Measurements from ENCODE around the gene CCNA2.

Gene CCNA2

GRCh38 chr4:121786221-121786620, 37.5 kb downstream of the CCNA2 start:
- DNase-seq (ENCODE audit: low read depth, low spot score): no peak
- Histone ChIP-seq H3K4me1 (ENCODE audit: insufficient read depth, insufficient read length) (no peaks in the 10 kb centered on the region), H3K9me3 (ENCODE audit: insufficient read depth, low read length) (no peaks in the 10 kb centered on the region), H3K9ac (ENCODE audit: insufficient read length, low read depth) (no peak overlapping the region), H3K36me3 (ENCODE audit: insufficient read depth, insufficient read length, low read length) (no peaks in the 10 kb centered on the region), H3K27me3 (ENCODE audit: insufficient read depth, insufficient read length) (no peaks in the 10 kb centered on the region), H3K4me3 (ENCODE audit: insufficient read length, low read depth) (no peak overlapping the region)
- TF ChIP-seq SUZ12 (IDR thresholded peaks at IDR 0.05; ENCODE audit: extremely low read depth, insufficient read depth, insufficient read length): no peak
- no peak for TF ChIP-seq YY1 (IDR thresholded peaks at IDR 0.05; ENCODE audit: insufficient read depth, insufficient read length)

DNA sequence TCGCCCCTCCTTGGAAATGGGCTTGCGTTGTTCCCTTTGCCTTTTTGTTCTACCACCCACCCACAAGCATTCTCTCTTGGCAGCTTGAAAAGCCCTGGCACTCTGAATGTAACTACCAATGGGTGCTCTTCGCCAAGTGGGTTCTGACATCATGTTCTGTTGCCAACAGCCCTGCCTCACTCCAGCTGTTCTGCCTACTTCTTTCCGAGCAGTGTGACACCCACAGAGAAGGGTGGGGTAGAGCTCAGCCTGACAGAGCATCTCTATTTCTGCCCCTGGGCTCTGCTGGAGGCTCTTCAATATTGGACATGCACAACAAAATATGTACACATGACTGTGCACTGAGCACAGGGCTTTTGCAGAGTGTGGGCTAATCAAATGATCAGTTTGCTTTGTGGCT, 38.2 kb downstream of the CCNA2 start:
- no peak for DNase-seq (ENCODE audit: low read depth, low spot score)
- TF ChIP-seq YY1 (IDR thresholded peaks at IDR 0.05; ENCODE audit: insufficient read depth, insufficient read length) (no peak), ZNF274 (IDR thresholded peaks at IDR 0.05; ENCODE audit: low read depth, low read length) (no peak), SUZ12 (IDR thresholded peaks at IDR 0.05; ENCODE audit: extremely low read depth, insufficient read depth, insufficient read length) (no peak)
- no peaks in the 10 kb centered on the region for H3K9me3 ChIP-seq (ENCODE audit: insufficient read depth, low read length)
- H3K36me3 ChIP-seq (ENCODE audit: insufficient read depth, insufficient read length, low read length): no peaks in the 10 kb centered on the region
- no peaks in the 10 kb centered on the region for H3K4me1 ChIP-seq (ENCODE audit: insufficient read depth, insufficient read length)
- H3K27me3 ChIP-seq (ENCODE audit: insufficient read depth, insufficient read length): no peaks in the 10 kb centered on the region
- no peak overlapping the region for H3K9ac ChIP-seq (ENCODE audit: insufficient read length, low read depth)
- no peak overlapping the region for H3K4me3 ChIP-seq (ENCODE audit: insufficient read length, low read depth)

GRCh38 chr4:121784975-121785374, 38.7 kb downstream of the CCNA2 start:
- H3K9me3 ChIP-seq (ENCODE audit: insufficient read depth, low read length): no peaks in the 10 kb centered on the region
- H3K4me3 ChIP-seq (ENCODE audit: insufficient read length, low read depth): no peak overlapping the region
- no peaks in the 10 kb centered on the region for H3K4me1 ChIP-seq (ENCODE audit: insufficient read depth, insufficient read length)
- H3K36me3 ChIP-seq (ENCODE audit: insufficient read depth, insufficient read length, low read length): no peaks in the 10 kb centered on the region
- H3K27me3 ChIP-seq (ENCODE audit: insufficient read depth, insufficient read length): no peaks in the 10 kb centered on the region
- DNase-seq (ENCODE audit: low read depth, low spot score): no peak
- TF ChIP-seq YY1 (IDR thresholded peaks at IDR 0.05; ENCODE audit: insufficient read depth, insufficient read length): no peak
- TF ChIP-seq ZNF274 (IDR thresholded peaks at IDR 0.05; ENCODE audit: low read depth, low read length): no peak
- TF ChIP-seq SUZ12 (IDR thresholded peaks at IDR 0.05; ENCODE audit: extremely low read depth, insufficient read depth, insufficient read length): no peak
- no peak overlapping the region for H3K9ac ChIP-seq (ENCODE audit: insufficient read length, low read depth)

GRCh38 chr4:121784401-121784800, 39.3 kb downstream of the CCNA2 start:
- TF ChIP-seq YY1 (IDR thresholded peaks at IDR 0.05; ENCODE audit: insufficient read depth, insufficient read length) (no peak), ZNF274 (IDR thresholded peaks at IDR 0.05; ENCODE audit: low read depth, low read length) (no peak), SUZ12 (IDR thresholded peaks at IDR 0.05; ENCODE audit: extremely low read depth, insufficient read depth, insufficient read length) (no peak)
- no peaks in the 10 kb centered on the region for H3K4me1 ChIP-seq (ENCODE audit: insufficient read depth, insufficient read length)
- no peaks in the 10 kb centered on the region for H3K9me3 ChIP-seq (ENCODE audit: insufficient read depth, low read length)
- no peaks in the 10 kb centered on the region for H3K36me3 ChIP-seq (ENCODE audit: insufficient read depth, insufficient read length, low read length)
- no peak overlapping the region for H3K4me3 ChIP-seq (ENCODE audit: insufficient read length, low read depth)
- H3K9ac ChIP-seq (ENCODE audit: insufficient read length, low read depth): no peak overlapping the region
- no peaks in the 10 kb centered on the region for H3K27me3 ChIP-seq (ENCODE audit: insufficient read depth, insufficient read length)
- no peak for DNase-seq (ENCODE audit: low read depth, low spot score)

DNA sequence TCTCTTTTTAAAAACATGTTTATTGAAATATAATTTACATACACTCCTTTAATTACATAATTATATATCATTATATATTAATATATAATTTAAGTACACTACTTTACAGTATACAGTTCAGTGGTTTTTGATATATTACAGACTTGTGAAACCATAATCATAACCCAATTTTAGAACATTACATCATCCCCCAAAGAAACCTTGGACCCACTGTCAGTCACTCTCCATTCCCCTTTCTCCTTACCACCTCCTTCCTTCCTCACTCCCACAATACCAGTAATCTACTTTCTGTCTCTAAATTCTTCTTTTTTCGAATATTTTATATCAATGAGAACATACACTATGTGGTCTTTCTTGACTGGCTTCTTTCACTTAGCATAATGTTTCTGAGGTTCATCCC, 40.5 kb downstream of the CCNA2 start:
- no peak overlapping the region for H3K4me3 ChIP-seq (ENCODE audit: insufficient read length, low read depth)
- no peak for TF ChIP-seq YY1 (IDR thresholded peaks at IDR 0.05; ENCODE audit: insufficient read depth, insufficient read length)
- no peak for TF ChIP-seq ZNF274 (IDR thresholded peaks at IDR 0.05; ENCODE audit: low read depth, low read length)
- TF ChIP-seq SUZ12 (IDR thresholded peaks at IDR 0.05; ENCODE audit: extremely low read depth, insufficient read depth, insufficient read length): no peak
- no peak overlapping the region for H3K9ac ChIP-seq (ENCODE audit: insufficient read length, low read depth)
- no peaks in the 10 kb centered on the region for H3K4me1 ChIP-seq (ENCODE audit: insufficient read depth, insufficient read length)
- no peaks in the 10 kb centered on the region for H3K36me3 ChIP-seq (ENCODE audit: insufficient read depth, insufficient read length, low read length)
- no peaks in the 10 kb centered on the region for H3K27me3 ChIP-seq (ENCODE audit: insufficient read depth, insufficient read length)
- H3K9me3 ChIP-seq (ENCODE audit: insufficient read depth, low read length): no peaks in the 10 kb centered on the region
- DNase-seq (ENCODE audit: low read depth, low spot score): no peak

DNA sequence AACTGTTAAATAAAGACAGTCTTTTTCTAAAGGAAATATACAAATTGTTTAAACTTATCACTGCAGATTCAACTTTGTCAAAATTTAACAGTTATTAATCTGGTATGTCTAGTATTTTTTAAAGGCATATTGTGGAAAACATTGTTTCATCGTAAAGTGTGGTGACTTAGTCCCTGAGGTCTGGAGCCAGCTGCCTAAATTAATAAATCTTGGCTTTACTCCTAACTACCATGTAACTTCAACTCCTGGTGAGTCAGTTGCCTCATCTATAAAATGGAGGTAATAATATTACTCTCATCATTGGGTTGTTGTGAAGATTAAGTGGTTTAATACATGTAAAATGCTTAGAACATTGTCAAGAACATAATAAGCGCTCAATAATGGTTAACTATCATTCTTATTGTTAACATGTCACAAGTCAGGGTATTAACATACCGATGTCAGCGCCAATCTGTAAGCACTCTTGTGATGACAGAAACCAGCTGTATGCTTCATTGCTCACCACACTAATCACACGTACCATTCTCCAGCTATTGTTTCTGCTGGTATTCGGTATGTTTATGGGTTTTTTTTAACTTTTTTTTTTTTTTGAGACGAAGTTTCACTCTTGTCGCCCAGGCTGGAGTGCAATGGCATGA, 44.6 kb downstream of the CCNA2 start:
- no peaks in the 10 kb centered on the region for H3K9me3 ChIP-seq (ENCODE audit: insufficient read depth, low read length)
- no peaks in the 10 kb centered on the region for H3K36me3 ChIP-seq (ENCODE audit: insufficient read depth, insufficient read length, low read length)
- no peak for DNase-seq (ENCODE audit: low read depth, low spot score)
- no peak overlapping the region for H3K4me3 ChIP-seq (ENCODE audit: insufficient read length, low read depth)
- TF ChIP-seq SUZ12 (IDR thresholded peaks at IDR 0.05; ENCODE audit: extremely low read depth, insufficient read depth, insufficient read length): no peak
- TF ChIP-seq ZNF274 (IDR thresholded peaks at IDR 0.05; ENCODE audit: low read depth, low read length): no peak
- TF ChIP-seq YY1 (IDR thresholded peaks at IDR 0.05; ENCODE audit: insufficient read depth, insufficient read length): no peak
- no peak overlapping the region for H3K9ac ChIP-seq (ENCODE audit: insufficient read length, low read depth)
- H3K27me3 ChIP-seq (ENCODE audit: insufficient read depth, insufficient read length): no peaks in the 10 kb centered on the region
- no peaks in the 10 kb centered on the region for H3K4me1 ChIP-seq (ENCODE audit: insufficient read depth, insufficient read length)

DNA sequence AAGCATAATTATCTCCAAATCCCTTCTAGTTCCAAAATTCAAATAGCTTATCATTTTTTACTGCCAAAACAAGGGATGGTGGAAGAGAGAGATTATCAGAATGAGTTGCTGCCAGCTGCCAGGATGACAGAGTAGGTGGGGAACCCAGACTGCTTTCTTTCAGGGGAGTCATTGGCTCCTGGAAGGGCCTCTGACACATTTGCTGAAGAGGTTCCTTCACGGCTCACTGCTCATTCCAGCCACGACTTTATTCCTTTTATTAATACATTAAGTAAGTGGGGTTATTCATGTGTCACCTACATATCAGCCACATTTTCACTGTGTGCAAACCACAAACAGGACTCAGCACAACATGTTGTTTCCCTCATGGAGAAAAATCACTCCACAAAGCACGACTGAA, 46.1 kb downstream of the CCNA2 start:
- no peaks in the 10 kb centered on the region for H3K27me3 ChIP-seq (ENCODE audit: insufficient read depth, insufficient read length)
- TF ChIP-seq YY1 (IDR thresholded peaks at IDR 0.05; ENCODE audit: insufficient read depth, insufficient read length) (no peak), SUZ12 (IDR thresholded peaks at IDR 0.05; ENCODE audit: extremely low read depth, insufficient read depth, insufficient read length) (no peak), ZNF274 (IDR thresholded peaks at IDR 0.05; ENCODE audit: low read depth, low read length) (no peak)
- no peaks in the 10 kb centered on the region for H3K9me3 ChIP-seq (ENCODE audit: insufficient read depth, low read length)
- H3K36me3 ChIP-seq (ENCODE audit: insufficient read depth, insufficient read length, low read length): no peaks in the 10 kb centered on the region
- H3K4me1 ChIP-seq (ENCODE audit: insufficient read depth, insufficient read length): peaks cover 3% of the 10 kb centered on the region
- no peak for DNase-seq (ENCODE audit: low read depth, low spot score)
- no peak overlapping the region for H3K9ac ChIP-seq (ENCODE audit: insufficient read length, low read depth)
- no peak overlapping the region for H3K4me3 ChIP-seq (ENCODE audit: insufficient read length, low read depth)
